Measurements from ENCODE around the gene BOD1L2.

The BOD1L2 gene

GRCh38 chr18:57175532-57175931 is 28.6 kb downstream of the BOD1L2 start:
- Histone ChIP-seq H3K27me3 (ENCODE audit: insufficient read depth, poor library complexity, severe bottlenecking) (no peaks in the 10 kb centered on the region), H3K27ac (replicated peaks) (no peak overlapping the region), H3K4me3 (replicated peaks; ENCODE audit: insufficient read depth, low read length) (no peak overlapping the region)
- TF ChIP-seq SPI1 (IDR thresholded peaks at IDR 0.05; ENCODE audit: borderline replicate concordance, low read depth): no peak
- TF ChIP-seq REST (IDR thresholded peaks at IDR 0.05; ENCODE audit: insufficient replicate concordance, low read depth): no peak
- peak in 1 of 2 experiments; percentile 7 for DNase-seq (ENCODE audit: low read depth in 1 of 2, low spot score in 1 of 2)

- Histone ChIP-seq H3K4me3 (replicated peaks; ENCODE audit: insufficient read depth, low read length) (no peak overlapping the region), H3K27me3 (ENCODE audit: insufficient read depth, poor library complexity, severe bottlenecking) (peaks cover 12% of the 10 kb centered on the region), H3K27ac (replicated peaks) (no peak overlapping the region)
- TF ChIP-seq REST (IDR thresholded peaks at IDR 0.05; ENCODE audit: insufficient replicate concordance, low read depth): no peak
- no peak for TF ChIP-seq SPI1 (IDR thresholded peaks at IDR 0.05; ENCODE audit: borderline replicate concordance, low read depth)
- TF ChIP-seq POLR2AphosphoS5 (IDR thresholded peaks at IDR 0.05; ENCODE audit: low read depth): no peak
- no peak for TF ChIP-seq CTCF (IDR thresholded peaks at IDR 0.05; ENCODE audit: insufficient read depth, low read length)
- no peak for TF ChIP-seq GABPA (IDR thresholded peaks at IDR 0.05; ENCODE audit: low read depth)
- no peak for DNase-seq (ENCODE audit: low read depth in 1 of 2, low spot score in 1 of 2)
These were observed 38.5 kb downstream of the BOD1L2 start for GRCh38 chr18:57185434-57185833.

GRCh38 chr18:57188851-57189557 is 42.1 kb downstream of the BOD1L2 start:
- H3K4me3 ChIP-seq (replicated peaks; ENCODE audit: insufficient read depth, low read length): no peak overlapping the region
- TF ChIP-seq CTCF (IDR thresholded peaks at IDR 0.05; ENCODE audit: insufficient read depth, low read length) (no peak), REST (IDR thresholded peaks at IDR 0.05; ENCODE audit: insufficient replicate concordance, low read depth) (no peak), SPI1 (IDR thresholded peaks at IDR 0.05; ENCODE audit: borderline replicate concordance, low read depth) (no peak), POLR2AphosphoS5 (IDR thresholded peaks at IDR 0.05; ENCODE audit: low read depth) (no peak), GABPA (IDR thresholded peaks at IDR 0.05; ENCODE audit: low read depth) (no peak)
- DNase-seq (ENCODE audit: low read depth in 1 of 2, low spot score in 1 of 2): no peak
- H3K27ac ChIP-seq (replicated peaks): no peak overlapping the region
- H3K27me3 ChIP-seq (ENCODE audit: insufficient read depth, poor library complexity, severe bottlenecking): peaks cover 17% of the 10 kb centered on the region

Data from HL-60 (cell line).